Mammary epithelial cell (primary cell): Measurements from ENCODE around the gene ZNF23.

Experiments
- EZH2 ChIP-seq: IDR thresholded peaks from 2 replicates; pipeline ENCODE4 v1.6.1; 2012; ENCODE audit warnings: low read length, inconsistent platforms, borderline replicate concordance
- TF ChIP-seq, protein P1 (sequence below), 2 donors: IDR thresholded peaks in 1 of 2; conservative IDR thresholded peaks in 1 of 2; 2 replicates each; pipeline ENCODE4 v1.5.1; 2011 to 2012; ENCODE audit warnings: inconsistent platforms in 2 of 2, low read length in 2 of 2, mild to moderate bottlenecking in 2 of 2, control low read depth in 1 of 2, low read depth in 1 of 2; ENCODE audit not compliant: insufficient read depth in 1 of 2; ENCODE audit errors: extremely low read depth in 1 of 2

DNA sequence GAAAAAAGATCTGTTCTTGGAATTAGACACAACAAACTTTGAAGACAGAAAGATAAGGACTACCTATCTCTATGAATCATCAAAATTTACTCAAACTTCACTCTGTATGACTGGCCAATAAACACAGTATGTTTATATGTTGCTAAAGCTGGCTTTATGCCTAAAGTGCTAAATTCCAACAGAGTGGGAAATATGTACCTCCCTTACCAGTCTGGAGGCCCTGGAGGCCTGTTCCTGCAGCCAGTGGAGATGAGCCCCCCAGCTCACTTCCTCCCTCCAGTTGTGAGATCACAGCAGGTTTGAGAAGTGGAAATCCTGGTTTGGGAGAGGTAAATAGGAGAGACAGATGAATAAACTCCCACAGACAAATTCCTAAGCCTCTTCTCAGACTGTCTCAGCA is 9.0 kb downstream of the ZNF23 start:
- TF ChIP-seq, protein P1, sequence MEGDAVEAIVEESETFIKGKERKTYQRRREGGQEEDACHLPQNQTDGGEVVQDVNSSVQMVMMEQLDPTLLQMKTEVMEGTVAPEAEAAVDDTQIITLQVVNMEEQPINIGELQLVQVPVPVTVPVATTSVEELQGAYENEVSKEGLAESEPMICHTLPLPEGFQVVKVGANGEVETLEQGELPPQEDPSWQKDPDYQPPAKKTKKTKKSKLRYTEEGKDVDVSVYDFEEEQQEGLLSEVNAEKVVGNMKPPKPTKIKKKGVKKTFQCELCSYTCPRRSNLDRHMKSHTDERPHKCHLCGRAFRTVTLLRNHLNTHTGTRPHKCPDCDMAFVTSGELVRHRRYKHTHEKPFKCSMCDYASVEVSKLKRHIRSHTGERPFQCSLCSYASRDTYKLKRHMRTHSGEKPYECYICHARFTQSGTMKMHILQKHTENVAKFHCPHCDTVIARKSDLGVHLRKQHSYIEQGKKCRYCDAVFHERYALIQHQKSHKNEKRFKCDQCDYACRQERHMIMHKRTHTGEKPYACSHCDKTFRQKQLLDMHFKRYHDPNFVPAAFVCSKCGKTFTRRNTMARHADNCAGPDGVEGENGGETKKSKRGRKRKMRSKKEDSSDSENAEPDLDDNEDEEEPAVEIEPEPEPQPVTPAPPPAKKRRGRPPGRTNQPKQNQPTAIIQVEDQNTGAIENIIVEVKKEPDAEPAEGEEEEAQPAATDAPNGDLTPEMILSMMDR (conservative IDR thresholded peaks at IDR 0.05 in 1 of 2, IDR thresholded peaks at IDR 0.05 in 1 of 2; ENCODE audit: extremely low read depth in 1 of 2, insufficient read depth in 1 of 2, low read depth in 1 of 2, low read length in 2 of 2): no peak
- no peak for TF ChIP-seq EZH2
